Brain microvascular endothelial cell (primary cell): ENCODE measurements around the gene HSPA9.

Experiments
- DNase-seq: peaks from one replicate; pipeline ENCODE4 v3.0.0-alpha.2; 2020
- H3K27ac ChIP-seq: fragments of 250-450 bp; sonication (Bioruptor Pico); 2 replicates; pipeline ENCODE4 v1.5.1; 2020; ENCODE audit warnings: mild to moderate bottlenecking, moderate library complexity
- H3K27me3 ChIP-seq: fragments of 250-450 bp; sonication (Bioruptor Pico); replicated peaks from 2 replicates; pipeline ENCODE4 v1.5.1; 2020; ENCODE audit warnings: mild to moderate bottlenecking
- H3K36me3 ChIP-seq: fragments of 250-450 bp; sonication (Bioruptor Pico); replicated peaks from 2 replicates; pipeline ENCODE4 v1.5.1; 2020; ENCODE audit warnings: mild to moderate bottlenecking
- H3K4me3 ChIP-seq: 2 replicates; pipeline ENCODE4 v1.5.1; 2011; ENCODE audit warnings: low read depth, mild to moderate bottlenecking, control low read depth, low read length, moderate library complexity
- CTCF ChIP-seq: IDR thresholded peaks from 2 replicates; pipeline ENCODE4 v1.5.1; 2011; ENCODE audit warnings: low read depth, mild to moderate bottlenecking, moderate library complexity, low read length, control low read depth, inconsistent platforms; ENCODE audit errors: missing control alignments
- in situ Hi-C: cut with HindIII; loops from 2 replicates; pipeline ENCODE4 v1.10.0; 2017; ENCODE audit warnings: low sequenced_read_pairs, low pct_ligation_motif_present

Gene HSPA9

GRCh38 chr5:138579517-138579863 lies 4.3 kb upstream of the HSPA9 start:
- in situ Hi-C loops = no loop called here
- no peaks in the 10 kb centered on the region for H3K36me3 ChIP-seq
- H3K27me3 ChIP-seq = no peaks in the 10 kb centered on the region
- H3K27ac ChIP-seq = no peak overlapping the region
- no peak for DNase-seq
- H3K4me3 ChIP-seq = no peak overlapping the region
- TF ChIP-seq CTCF = no peak

GRCh38 chr5:138577452-138577851 lies 2.3 kb upstream of the HSPA9 start:
- no peak for TF ChIP-seq CTCF
- Histone ChIP-seq H3K27me3 (no peaks in the 10 kb centered on the region), H3K4me3 (no peak overlapping the region), H3K36me3 (peaks cover 9% of the 10 kb centered on the region), H3K27ac (no peak overlapping the region)
- DNase-seq = no peak
- in situ Hi-C loops = no loop called here

GRCh38 chr5:138574744-138575193 lies 432 bp downstream of the HSPA9 start:
- Histone ChIP-seq H3K4me3 (peak overlapping the region; percentile 97), H3K27ac (peak overlapping the region; percentile 100), H3K36me3 (peaks cover 31% of the 10 kb centered on the region), H3K27me3 (no peaks in the 10 kb centered on the region)
- DNase-seq = no peak
- no peak for TF ChIP-seq CTCF
- in situ Hi-C loops = no loop called here

GRCh38 chr5:138573949-138574670 lies 1.1 kb downstream of the HSPA9 start:
- TF ChIP-seq CTCF = no peak
- H3K4me3 ChIP-seq = peak overlapping the region; percentile 97
- H3K36me3 ChIP-seq = peaks cover 38% of the 10 kb centered on the region
- DNase-seq = no peak
- H3K27ac ChIP-seq = peak overlapping the region; percentile 100
- no peaks in the 10 kb centered on the region for H3K27me3 ChIP-seq
- in situ Hi-C loops = no loop called here

- no peak overlapping the region for H3K27ac ChIP-seq
These were observed 2.0 kb downstream of the HSPA9 start for GRCh38 chr5:138573223-138573622.

More at GRCh38 chr5:138573223-138573622, 2.0 kb downstream of the HSPA9 start:
- no peak for DNase-seq
- no peak for TF ChIP-seq CTCF
- Histone ChIP-seq H3K36me3 (peaks cover 46% of the 10 kb centered on the region), H3K4me3 (no peak overlapping the region), H3K27me3 (no peaks in the 10 kb centered on the region)
- in situ Hi-C loops = no loop called here
